Activated T-helper 1 cell treated with anti-CD3 and anti-CD28 coated beads, Interleukin-2, amount 50 U/mL, for 16 hours (primary cell): ENCODE data around the gene USP19.

Source experiments
- DNase-seq, 2 donors: peaks; one replicate each; pipeline ENCODE4 v3.0.0-alpha.2; 2020; ENCODE audit warnings: low read depth in 1 of 2, low spot score in 1 of 2

USP19 gene

GRCh38 chr3:49120438-49121131 is at the start of gene USP19:
Gene USP19 (minus strand): TSS chr3:49120823. CDS start chr3:49119145, 1,678 bp downstream.
- DNase-seq = peak; percentile 87 to 92

- DNase-seq = no peak
These were observed 46.3 kb upstream of the USP19 start for GRCh38 chr3:49166752-49167556.

DNA sequence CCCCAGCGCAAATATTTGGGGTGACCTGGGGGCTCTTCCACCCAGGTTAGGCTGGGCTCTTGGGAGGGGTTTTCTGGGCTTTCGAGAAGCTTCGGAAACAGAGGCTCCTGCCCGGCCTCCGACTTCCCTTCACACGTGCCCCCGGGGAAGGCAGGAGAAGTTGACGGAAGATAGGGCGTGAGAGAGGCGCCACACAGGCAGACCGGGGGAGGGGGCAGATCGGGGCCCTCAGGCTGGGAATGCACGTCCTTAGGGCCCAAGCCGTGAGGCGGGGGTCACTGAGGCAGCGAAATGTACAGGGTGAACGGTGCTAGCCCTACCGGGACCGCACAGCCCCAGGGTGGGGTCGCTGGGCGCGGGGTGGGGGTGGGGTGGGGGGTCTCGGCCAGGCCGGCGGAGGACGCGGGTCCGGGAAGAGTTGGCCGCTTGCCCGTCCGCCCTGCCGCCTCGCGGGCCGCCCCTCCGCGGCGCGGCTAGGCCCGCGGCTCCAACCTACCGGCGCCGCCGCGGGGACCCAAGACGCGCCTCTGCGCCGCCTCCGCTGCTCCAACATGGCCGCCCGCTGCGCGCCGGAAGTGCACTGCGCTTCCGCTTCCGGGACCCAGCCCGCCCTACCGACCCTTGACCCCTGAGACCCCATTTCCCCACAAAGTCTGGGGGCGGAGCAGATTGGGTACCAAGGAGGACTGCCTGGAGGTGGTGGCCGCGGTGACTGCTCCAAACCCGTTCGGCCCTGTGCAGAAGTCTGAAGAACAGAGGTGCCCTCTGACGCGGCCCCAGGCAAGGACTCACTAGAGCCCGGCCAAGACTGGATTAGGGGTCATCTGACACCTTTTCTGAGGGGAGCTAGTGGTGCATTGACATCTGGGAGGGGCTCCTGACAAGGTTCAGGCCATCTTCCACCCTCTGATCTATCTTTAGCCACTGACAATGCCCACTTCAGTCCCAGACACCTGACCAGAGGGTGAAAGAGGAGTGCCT is 45.4 kb upstream of the USP19 start, which contains the start of gene CCDC71:
Gene CCDC71 (minus strand): TSS at position 561 of the 981 bp plus-strand sequence. CDS start 2,123 bp downstream, outside the sequence.
- peak; percentile 51 to 67 for DNase-seq

DNA sequence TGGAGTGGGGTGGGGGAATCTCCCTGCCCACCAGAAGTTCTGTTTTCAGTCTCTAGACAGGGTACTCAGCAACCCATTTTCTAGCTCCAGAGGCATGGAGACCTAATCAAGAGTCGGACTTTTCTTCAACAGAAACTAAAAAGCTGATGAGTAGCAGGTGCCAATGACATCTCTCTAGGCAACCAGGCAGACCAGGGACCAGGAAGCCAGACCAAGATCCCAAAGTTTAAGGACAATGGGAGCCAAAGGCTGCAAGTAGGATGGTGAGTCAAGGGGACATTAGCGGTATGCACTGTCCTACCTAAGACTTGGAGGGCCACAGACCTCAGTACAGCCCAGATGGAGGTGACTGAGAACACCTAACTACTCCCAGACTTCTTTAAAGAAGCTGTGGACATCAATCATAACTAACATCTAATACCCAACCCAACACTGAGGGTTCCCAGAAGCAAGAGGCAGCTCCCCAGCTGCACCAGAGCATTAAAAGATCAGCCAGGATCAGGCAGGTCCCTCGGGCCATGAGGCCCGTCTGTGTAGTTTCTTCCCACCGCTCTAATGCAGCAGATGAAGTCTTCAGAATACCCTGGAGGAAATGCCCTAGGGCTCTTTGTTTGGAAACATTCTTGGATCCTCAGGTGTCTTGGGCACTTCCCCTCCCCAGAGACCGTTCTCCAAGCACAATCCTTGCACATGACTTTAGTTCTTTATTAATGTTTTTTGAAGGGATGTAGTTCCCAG is 44.5 kb upstream of the USP19 start:
- DNase-seq = no peak

DNA sequence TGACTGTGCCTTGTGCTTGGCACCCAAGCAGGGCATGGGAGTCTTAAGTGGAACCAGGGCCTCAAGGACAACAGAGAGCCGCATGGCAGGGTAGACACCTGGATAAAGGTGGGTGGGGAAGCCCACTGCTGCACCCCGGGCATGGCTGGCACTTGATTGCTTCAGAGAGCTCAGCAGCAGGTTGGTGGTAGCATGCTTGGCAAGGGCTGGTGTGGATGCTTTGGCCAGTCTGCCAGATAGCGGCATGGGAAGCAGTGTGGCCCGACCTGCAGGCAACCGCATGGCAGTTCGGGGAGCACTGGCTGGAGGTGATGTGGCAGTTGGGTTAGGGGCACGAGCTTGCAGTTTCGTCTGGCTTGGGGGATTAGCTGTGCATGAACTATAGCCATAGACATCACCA is 43.0 kb upstream of the USP19 start:
- DNase-seq = no peak

GRCh38 chr3:49162751-49163419 is 42.3 kb upstream of the USP19 start:
- DNase-seq = no peak

DNA sequence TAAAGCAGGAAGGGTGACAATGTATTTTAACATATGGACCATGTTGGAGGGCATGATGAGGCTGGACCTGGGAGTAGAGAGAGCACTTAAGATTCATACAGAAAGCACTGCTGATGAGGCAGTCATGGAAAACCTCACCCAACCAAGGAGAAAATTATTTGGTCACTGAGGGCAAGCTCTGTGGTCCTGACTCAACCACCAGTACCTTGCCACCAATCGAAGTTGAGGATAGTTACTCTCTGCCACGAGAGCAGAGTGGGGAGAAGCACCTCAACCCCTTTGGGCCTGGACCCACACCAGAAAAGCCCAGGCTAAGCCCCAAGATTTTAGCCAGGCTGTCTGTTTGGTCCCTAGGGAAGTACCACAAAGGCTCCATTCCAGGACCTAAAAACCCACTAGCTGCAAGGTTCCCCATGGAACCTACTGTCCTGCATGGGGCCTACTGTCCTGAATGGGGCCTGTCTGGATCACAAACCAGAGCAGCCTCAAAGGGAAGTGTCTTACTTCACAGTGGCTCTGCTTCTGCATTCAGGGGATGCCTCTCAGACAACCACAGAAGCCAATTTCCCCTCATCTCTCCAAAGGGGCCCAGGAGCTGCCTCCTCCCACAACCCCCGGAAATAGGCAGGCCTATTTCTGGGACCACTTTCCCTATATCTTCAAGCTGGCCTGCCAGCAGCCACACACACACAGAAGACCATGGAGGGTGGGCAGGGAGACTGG is 41.3 kb upstream of the USP19 start:
- no peak for DNase-seq

- no peak for DNase-seq
These were observed 40.6 kb upstream of the USP19 start for GRCh38 chr3:49161197-49161596.

DNA sequence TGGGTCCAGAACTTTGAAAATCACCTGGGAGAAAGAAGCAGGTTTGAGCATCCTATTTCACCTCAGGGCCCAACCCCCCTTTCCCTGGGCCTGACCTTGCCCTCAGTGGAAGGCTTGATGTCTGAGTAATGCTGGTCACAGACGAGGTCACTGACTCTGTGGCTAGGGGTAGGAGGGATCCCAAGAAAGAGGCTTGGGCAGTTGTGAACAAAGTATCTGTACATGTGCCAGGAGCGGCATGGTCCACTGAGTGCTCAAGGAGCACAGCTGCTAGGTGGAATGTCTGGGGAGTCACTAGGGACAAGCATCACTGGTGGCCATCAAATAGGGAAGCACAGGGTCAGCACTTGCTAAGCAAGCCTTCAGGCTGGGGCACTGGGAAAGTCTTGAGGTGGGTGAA is 38.2 kb upstream of the USP19 start:
- no peak for DNase-seq

DNA sequence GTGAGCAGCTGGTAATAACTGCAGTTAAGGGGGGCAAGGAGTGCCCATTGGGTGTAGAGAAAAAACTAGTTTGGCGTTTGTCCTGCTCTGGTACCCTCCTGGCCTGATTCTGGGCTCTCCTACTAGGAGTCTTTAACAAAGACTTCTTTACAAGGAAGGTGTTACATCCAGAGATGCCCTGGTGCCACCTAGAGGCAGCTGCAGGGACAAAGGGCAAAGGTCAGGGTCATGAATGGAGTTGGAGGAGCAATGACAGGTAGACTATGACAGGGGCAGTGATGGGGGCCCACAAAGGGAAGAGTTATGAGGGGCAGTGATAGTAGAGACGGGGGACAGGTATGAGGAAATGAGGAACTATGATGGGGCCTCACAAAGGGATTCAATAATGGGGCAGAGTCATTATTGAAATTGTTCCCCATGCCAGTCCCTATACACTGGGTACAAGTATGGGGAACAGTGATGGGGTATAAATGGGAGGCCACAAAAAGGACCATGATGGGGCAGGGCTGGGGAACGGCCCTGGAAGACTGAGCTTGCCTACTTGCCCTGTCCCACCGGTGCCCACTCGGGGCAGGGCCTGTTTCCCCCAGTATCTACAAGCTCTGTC is 37.6 kb upstream of the USP19 start:
- DNase-seq = peak in 1 of 2 donors; percentile 18

- no peak for DNase-seq
These were observed 36.7 kb upstream of the USP19 start for GRCh38 chr3:49157289-49157688.

DNA sequence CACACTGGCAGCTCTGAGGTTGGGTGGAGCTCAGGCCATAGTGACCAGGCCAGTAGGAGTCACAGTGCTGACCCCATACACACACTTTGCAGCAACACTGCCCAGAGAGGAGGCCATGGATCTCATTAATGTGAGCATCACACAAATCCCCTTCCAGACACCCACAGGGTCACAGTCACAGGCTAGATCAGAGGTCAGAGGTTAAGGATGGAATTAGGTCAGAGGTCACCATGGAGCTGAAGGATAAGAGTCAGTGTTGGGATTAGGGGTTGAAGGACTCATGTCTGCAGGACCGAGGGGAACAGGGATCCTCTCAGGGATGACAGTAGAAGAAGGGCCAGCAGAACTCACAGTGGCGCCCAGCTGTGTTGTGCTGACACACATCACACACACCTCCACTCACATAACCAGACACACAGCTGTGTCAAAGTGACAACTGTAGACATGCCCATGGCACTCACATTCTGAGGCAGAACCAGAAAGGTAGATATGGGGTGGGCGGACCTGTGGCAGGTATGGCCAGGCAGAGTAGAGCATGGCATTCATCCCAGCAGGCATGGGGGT is 32.8 kb upstream of the USP19 start:
- no peak for DNase-seq

- no peak for DNase-seq
These were observed 31.0 kb upstream of the USP19 start for GRCh38 chr3:49151610-49152009.

GRCh38 chr3:49148159-49148558 is 27.5 kb upstream of the USP19 start:
- no peak for DNase-seq

DNA sequence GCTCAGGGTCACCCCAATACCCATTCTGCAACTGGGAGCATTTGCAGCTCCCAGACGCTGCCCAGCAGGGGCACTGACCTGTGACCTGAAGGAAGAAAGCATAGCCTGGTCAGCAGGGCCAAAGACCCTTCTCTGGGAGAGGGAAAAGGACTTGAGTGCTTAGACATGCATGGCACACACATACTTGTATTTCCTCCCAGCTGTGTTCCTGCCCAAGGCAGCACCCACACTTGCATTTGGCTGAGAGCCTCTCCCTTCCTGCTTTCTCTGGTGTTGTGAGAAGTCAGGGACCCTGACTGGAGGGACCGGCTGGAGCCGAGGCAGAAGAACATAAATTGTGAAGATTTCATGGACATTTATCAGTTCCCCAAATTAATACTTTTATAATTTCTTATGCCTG is 19.5 kb upstream of the USP19 start:
- DNase-seq = no peak

GRCh38 chr3:49135499-49135898 is 14.9 kb upstream of the USP19 start:
- no peak for DNase-seq

- DNase-seq = no peak
These were observed 14.0 kb upstream of the USP19 start for GRCh38 chr3:49134471-49135265.
